Rectal smooth muscle tissue (tissue), 1 donor: ENCODE data around the gene ALG2.

ENCODE experiments used
- H3K27ac ChIP-seq: one replicate; pipeline ENCODE4 v1.7.0; 2013; ENCODE audit warnings: low read depth, low read length, inconsistent platforms
- H3K27me3 ChIP-seq: one replicate; pipeline ENCODE4 v1.7.0; 2013; ENCODE audit warnings: low read length; ENCODE audit not compliant: control insufficient read depth, insufficient read depth
- H3K36me3 ChIP-seq: one replicate; pipeline ENCODE4 v1.7.0; 2013; ENCODE audit warnings: low read length; ENCODE audit not compliant: control insufficient read depth, insufficient read depth
- H3K4me1 ChIP-seq: one replicate; pipeline ENCODE4 v1.7.0; 2013; ENCODE audit warnings: low read length; ENCODE audit not compliant: control insufficient read depth, insufficient read depth
- H3K4me3 ChIP-seq: one replicate; pipeline ENCODE4 v1.7.0; 2013; ENCODE audit warnings: low read length
- H3K9ac ChIP-seq: one replicate; pipeline ENCODE4 v1.7.0; 2013; ENCODE audit warnings: low read length

ALG2 gene

DNA sequence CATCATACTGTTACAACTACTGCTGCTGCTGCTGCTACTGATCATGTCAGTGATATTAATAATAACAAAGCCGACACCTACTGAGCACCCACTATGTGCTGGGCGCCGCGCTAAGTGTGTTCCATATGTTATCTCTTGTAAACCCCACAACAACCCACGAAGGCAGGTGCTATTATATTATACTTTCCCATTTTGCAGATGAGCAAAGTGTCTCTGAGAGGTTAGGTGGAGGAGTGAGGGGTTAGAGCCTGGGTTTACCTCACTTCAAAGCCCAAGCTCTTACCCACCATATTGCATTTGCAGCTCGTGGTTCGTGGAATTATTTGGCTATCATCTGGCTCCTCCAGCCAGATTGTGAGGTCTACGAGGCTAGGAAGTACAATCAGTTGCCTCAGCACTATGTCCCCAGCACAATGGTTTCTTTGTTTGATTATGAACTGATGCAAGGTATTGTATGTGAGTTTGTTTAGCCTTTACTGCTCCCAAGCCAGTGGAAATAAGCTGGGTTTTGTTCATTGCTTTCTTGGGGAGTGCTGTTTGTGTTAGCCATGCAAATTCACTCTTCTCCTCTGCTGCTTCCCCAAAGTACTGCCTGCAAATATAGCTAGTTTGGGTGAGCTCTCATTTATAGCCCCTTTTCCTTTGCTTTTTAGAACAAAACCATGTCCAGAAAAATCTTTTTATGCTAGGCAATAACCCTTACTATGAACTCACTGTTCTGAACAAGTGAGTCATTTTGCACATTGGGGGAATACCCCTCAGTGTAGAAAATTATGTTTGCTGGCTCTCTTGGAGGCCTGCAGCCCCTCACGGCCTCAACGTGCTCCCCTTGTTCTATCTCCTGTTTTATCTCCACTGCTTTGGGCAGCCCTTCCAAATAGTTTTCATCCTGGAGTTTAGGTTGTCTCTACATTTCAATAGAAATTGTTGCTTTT, 47.9 kb downstream of the ALG2 start:
- Histone ChIP-seq H3K36me3 (no peaks in the 10 kb centered on the region), H3K9ac (no peak overlapping the region), H3K27ac (no peak overlapping the region), H3K27me3 (no peaks in the 10 kb centered on the region), H3K4me1 (peaks cover 6% of the 10 kb centered on the region), H3K4me3 (no peak overlapping the region)

- H3K4me3 ChIP-seq: no peak overlapping the region
- no peak overlapping the region for H3K9ac ChIP-seq
- H3K4me1 ChIP-seq: peaks cover 6% of the 10 kb centered on the region
- no peak overlapping the region for H3K27ac ChIP-seq
- H3K27me3 ChIP-seq: no peaks in the 10 kb centered on the region
- H3K36me3 ChIP-seq: no peaks in the 10 kb centered on the region
These were observed 49.3 kb downstream of the ALG2 start for GRCh38 chr9:99172124-99173091.

DNA sequence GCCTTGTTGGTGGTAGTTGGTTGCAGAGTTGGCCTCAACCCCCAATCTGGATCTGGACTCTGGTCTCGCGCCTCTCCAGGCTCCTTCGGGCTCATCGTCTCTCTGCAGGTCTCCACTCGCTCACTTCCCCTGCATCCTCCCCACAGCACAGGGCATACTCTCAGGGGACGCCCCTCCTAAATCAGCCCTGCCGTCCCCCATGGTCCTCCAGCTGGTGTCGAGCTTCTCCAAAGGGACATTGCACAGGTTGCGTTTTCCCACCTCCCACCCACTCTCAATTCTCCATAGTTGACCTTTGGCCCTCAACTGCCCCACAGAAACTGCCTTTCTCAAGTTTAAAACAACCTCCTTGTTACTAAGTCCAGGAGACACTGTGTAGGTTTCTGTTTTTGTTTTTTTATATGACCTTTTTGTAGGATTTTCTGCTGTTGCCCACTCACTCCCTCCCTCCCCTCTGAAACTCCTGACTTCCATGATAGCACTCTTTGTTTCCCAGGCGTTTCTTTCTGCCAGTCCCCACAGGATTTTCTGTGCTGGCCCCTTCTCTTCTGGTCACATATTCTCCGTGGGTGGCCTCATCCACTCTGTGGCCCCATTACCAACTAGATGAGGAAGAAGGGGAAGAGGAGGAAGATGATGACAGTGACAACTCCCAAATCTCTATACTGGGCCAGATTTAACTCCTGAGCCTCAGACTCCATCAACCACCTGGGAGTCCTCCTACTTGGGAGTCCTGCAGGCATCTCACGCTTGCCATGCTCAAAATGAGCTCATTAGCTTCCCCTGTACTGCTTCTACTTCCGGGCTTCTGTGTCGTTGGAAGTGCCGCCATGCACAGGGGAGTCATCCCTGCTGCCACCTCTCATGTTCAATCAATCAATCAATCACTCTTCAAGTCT, 50.3 kb downstream of the ALG2 start:
- Histone ChIP-seq H3K4me1 (peaks cover 6% of the 10 kb centered on the region), H3K9ac (no peak overlapping the region), H3K27me3 (no peaks in the 10 kb centered on the region), H3K4me3 (no peak overlapping the region), H3K36me3 (no peaks in the 10 kb centered on the region), H3K27ac (no peak overlapping the region)

GRCh38 chr9:99169982-99170761, 51.6 kb downstream of the ALG2 start:
- peaks cover 6% of the 10 kb centered on the region for H3K4me1 ChIP-seq
- no peak overlapping the region for H3K4me3 ChIP-seq
- no peak overlapping the region for H3K9ac ChIP-seq
- H3K27ac ChIP-seq: no peak overlapping the region
- H3K27me3 ChIP-seq: no peaks in the 10 kb centered on the region
- no peaks in the 10 kb centered on the region for H3K36me3 ChIP-seq

GRCh38 chr9:99169086-99169485, 52.7 kb downstream of the ALG2 start:
- Histone ChIP-seq H3K27ac (no peak overlapping the region), H3K36me3 (no peaks in the 10 kb centered on the region), H3K4me3 (no peak overlapping the region), H3K9ac (no peak overlapping the region), H3K27me3 (no peaks in the 10 kb centered on the region), H3K4me1 (peaks cover 6% of the 10 kb centered on the region)

DNA sequence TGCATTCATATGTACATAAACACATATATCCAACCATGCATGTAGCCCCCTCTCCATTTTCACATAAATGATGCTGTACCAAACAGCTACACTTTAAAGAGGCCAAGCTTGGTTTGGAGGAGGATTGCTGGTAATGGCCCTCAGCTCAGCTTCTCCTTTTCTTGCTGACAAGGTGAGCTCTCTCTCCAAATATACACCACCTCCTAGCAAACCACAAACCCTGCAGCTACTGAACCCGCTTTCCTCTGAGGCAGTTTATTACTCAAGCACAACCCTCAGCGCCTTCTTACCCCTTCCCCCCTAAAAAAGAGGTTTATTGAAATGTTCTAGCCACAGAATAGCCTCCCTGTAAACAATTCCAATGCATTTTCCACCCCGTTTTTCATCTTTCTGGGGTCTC, 54.0 kb downstream of the ALG2 start:
- H3K27ac ChIP-seq: no peak overlapping the region
- H3K36me3 ChIP-seq: no peaks in the 10 kb centered on the region

GRCh38 chr9:99167119-99167518, 54.6 kb downstream of the ALG2 start:
- H3K27ac ChIP-seq: no peak overlapping the region
- H3K4me3 ChIP-seq: no peak overlapping the region
- H3K36me3 ChIP-seq: no peaks in the 10 kb centered on the region
- no peak overlapping the region for H3K9ac ChIP-seq
- H3K4me1 ChIP-seq: peaks cover 6% of the 10 kb centered on the region
- H3K27me3 ChIP-seq: no peaks in the 10 kb centered on the region

More for the DNA sequence above, 54.0 kb downstream of the ALG2 start:
- Histone ChIP-seq H3K4me3 (no peak overlapping the region), H3K9ac (no peak overlapping the region), H3K27me3 (no peaks in the 10 kb centered on the region), H3K4me1 (peaks cover 6% of the 10 kb centered on the region)
